Measurements from ENCODE around the gene TRPV6.

DNA sequence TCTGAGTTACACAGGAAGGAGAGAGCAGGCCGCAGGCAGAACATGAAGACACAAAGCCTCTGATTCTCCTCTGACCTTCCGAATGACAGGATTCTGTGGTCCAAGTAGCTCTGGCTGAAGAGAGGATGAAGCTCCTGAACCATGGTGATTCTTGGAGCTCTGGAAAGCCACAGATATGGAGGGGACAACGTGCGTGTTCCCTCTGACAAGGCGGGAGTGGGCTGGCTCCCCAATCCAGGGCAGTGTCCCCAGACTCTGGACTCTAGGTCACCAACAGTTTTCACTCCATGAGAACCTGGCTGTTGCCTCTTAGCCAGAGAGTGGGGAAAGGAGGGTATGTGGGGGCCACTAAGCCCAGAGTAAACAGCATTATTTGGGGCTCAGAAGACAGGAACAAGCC lies 7.4 kb upstream of the TRPV6 start:
- TF ChIP-seq, protein P1, sequence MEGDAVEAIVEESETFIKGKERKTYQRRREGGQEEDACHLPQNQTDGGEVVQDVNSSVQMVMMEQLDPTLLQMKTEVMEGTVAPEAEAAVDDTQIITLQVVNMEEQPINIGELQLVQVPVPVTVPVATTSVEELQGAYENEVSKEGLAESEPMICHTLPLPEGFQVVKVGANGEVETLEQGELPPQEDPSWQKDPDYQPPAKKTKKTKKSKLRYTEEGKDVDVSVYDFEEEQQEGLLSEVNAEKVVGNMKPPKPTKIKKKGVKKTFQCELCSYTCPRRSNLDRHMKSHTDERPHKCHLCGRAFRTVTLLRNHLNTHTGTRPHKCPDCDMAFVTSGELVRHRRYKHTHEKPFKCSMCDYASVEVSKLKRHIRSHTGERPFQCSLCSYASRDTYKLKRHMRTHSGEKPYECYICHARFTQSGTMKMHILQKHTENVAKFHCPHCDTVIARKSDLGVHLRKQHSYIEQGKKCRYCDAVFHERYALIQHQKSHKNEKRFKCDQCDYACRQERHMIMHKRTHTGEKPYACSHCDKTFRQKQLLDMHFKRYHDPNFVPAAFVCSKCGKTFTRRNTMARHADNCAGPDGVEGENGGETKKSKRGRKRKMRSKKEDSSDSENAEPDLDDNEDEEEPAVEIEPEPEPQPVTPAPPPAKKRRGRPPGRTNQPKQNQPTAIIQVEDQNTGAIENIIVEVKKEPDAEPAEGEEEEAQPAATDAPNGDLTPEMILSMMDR (IDR thresholded peaks at IDR 0.05; ENCODE audit: insufficient read depth, low read length), result no peak
- TF ChIP-seq POLR2AphosphoS5 (IDR thresholded peaks at IDR 0.05; ENCODE audit: low read depth), result no peak

Data from HL-60 (cell line).